GM23338 (cell line): ENCODE results near the gene BEST4. TPM values are rescaled to one million over a fixed set of nuclear protein-coding genes. Genes with fewer than 3 reads are reported as not detected.
A peak's percentile ranks its signal among the peaks of the same experiment; 100 is the strongest.

ENCODE experiments used
- ATAC-seq: fragments of 200-7000 bp; cut with Tn5 transposase; 3 replicates; pipeline ENCODE4 v1.9.1; 2020
- DNase-seq: peaks from one replicate; pipeline ENCODE4 v3.0.0-alpha.2; 2015; ENCODE audit warnings: low spot score
- H2AFZ ChIP-seq: fragments of 200-600 bp; sonication (generic); 2 replicates; pipeline ENCODE4 v1.8.0; 2016; ENCODE audit warnings: antibody characterized with exemption, mild to moderate bottlenecking, moderate library complexity
- H3F3A ChIP-seq: fragments of 200-600 bp; sonication (generic); replicated peaks from 2 replicates; pipeline ENCODE4 v1.8.0; 2017; ENCODE audit warnings: antibody characterized with exemption, mixed run types, low read depth
- H3K27ac ChIP-seq: fragments of 200-600 bp; sonication (generic); 2 replicates; pipeline ENCODE4 v1.6.1; 2016; ENCODE audit warnings: low read depth
- H3K27me3 ChIP-seq: fragments of 200-600 bp; sonication (generic); 2 replicates; pipeline ENCODE4 v1.8.0; 2016; ENCODE audit warnings: mild to moderate bottlenecking, mixed run types, moderate library complexity; ENCODE audit not compliant: insufficient read depth
- H3K36me3 ChIP-seq: fragments of 200-600 bp; sonication (generic); 2 replicates; pipeline ENCODE4 v1.8.0; 2016; ENCODE audit warnings: mild to moderate bottlenecking; ENCODE audit not compliant: insufficient read depth
- H3K4me1 ChIP-seq: fragments of 200-600 bp; sonication (generic); 2 replicates; pipeline ENCODE4 v1.8.0; 2016; ENCODE audit warnings: mild to moderate bottlenecking, moderate library complexity; ENCODE audit not compliant: insufficient read depth
- H3K4me2 ChIP-seq: fragments of 200-600 bp; sonication (generic); 2 replicates; pipeline ENCODE4 v1.7.1; 2017; ENCODE audit warnings: mixed run types
- H3K4me3 ChIP-seq: fragments of 200-600 bp; sonication (generic); 2 replicates; pipeline ENCODE4 v1.6.1; 2016; ENCODE audit warnings: mixed run types
- H3K79me2 ChIP-seq: fragments of 200-600 bp; sonication (generic); replicated peaks from 2 replicates; pipeline ENCODE4 v1.8.0; 2017; ENCODE audit warnings: mild to moderate bottlenecking; ENCODE audit not compliant: insufficient read depth
- H3K9me2 ChIP-seq: fragments of 200-600 bp; sonication (generic); 2 replicates; pipeline ENCODE4 v1.8.0; 2017; ENCODE audit not compliant: insufficient read depth
- H4K20me1 ChIP-seq: fragments of 200-600 bp; sonication (generic); replicated peaks from 2 replicates; pipeline ENCODE4 v1.8.0; 2017; ENCODE audit warnings: mild to moderate bottlenecking; ENCODE audit not compliant: insufficient read depth
- H3K27ac Mint-ChIP-seq: 2 replicates; pipeline ENCODE4 v1.8.0; 2020; ENCODE audit warnings: inconsistent platforms, mild to moderate bottlenecking, moderate library complexity, mixed read lengths
- H3K27me3 Mint-ChIP-seq: 3 replicates; pipeline ENCODE4 v1.8.0; 2022; ENCODE audit warnings: low read depth, mild to moderate bottlenecking, moderate library complexity, mixed read lengths, inconsistent platforms; ENCODE audit not compliant: insufficient read depth, poor library complexity
- H3K36me3 Mint-ChIP-seq: 3 replicates; pipeline ENCODE4 v1.8.0; 2021; ENCODE audit warnings: low read depth, mild to moderate bottlenecking, inconsistent platforms, moderate library complexity, mixed read lengths
- H3K4me1 Mint-ChIP-seq: 3 replicates; pipeline ENCODE4 v1.8.0; 2020; ENCODE audit warnings: mild to moderate bottlenecking, inconsistent platforms, mixed read lengths
- H3K4me3 Mint-ChIP-seq: 3 replicates; pipeline ENCODE4 v1.8.0; 2021; ENCODE audit warnings: moderate library complexity, mild to moderate bottlenecking, inconsistent platforms, mixed read lengths
- H3K9me3 Mint-ChIP-seq: 3 replicates; pipeline ENCODE4 v1.8.0; 2020; ENCODE audit warnings: moderate library complexity, mild to moderate bottlenecking, inconsistent platforms, mixed read lengths
- CTCF ChIP-seq, 2 experiments: fragments of 200-600 bp in 1 of 2; sonication (generic) in 1 of 2; conservative IDR thresholded peaks; 2 replicates each; pipeline versions ENCODE4 v1.5.1 to v1.6.1; 2016 to 2017; ENCODE audit warnings: antibody characterized with exemption in 2 of 2, low read depth in 2 of 2, mild to moderate bottlenecking in 2 of 2, moderate library complexity in 1 of 2
- ETS1 ChIP-seq: IDR thresholded peaks from 2 replicates; pipeline ENCODE4 v1.6.1; 2016; ENCODE audit warnings: antibody characterized with exemption
- EZH2 ChIP-seq: fragments of 200-600 bp; sonication (generic); IDR thresholded peaks from one replicate; pipeline ENCODE4 v1.8.0; 2017; ENCODE audit warnings: antibody characterized with exemption, mild to moderate bottlenecking, low read depth; ENCODE audit not compliant: unreplicated experiment
- ZNF114 ChIP-seq: fragments of 250-450 bp; sonication (Bioruptor Pico); IDR thresholded peaks from 2 replicates; pipeline ENCODE4 v1.5.0; 2020; ENCODE audit warnings: mild to moderate bottlenecking, moderate library complexity
- long read RNA-seq: library from polyadenylated mRNA; unstranded; transcript quantifications from one replicate; pipeline ENCODE4 v2.0.0, GENCODE V29; 2020; ENCODE audit not compliant: unreplicated experiment
- polyA plus RNA-seq: library from polyadenylated mRNA; unstranded; fragments of >200 nt; fragmentation: Nextera tagmentation; extraction: Ambion mirVana; gene quantifications from 2 replicates; pipeline ENCODE4 v1.2.1, GENCODE V29; 2016
- total RNA-seq: library from RNA; depleted of rRNA; stranded (reverse); fragments of >200 nt; shearing (Covaris generic); gene quantifications from 2 replicates; pipeline ENCODE4 v1.2.3, GENCODE V29; 2014; rRNA removed

BEST4 gene
- total RNA-seq (0.58 and 0.63 TPM in 2 replicates), polyA plus RNA-seq (1.5 and 1.6 TPM in 2 replicates)
- long read RNA-seq, partial matches to known transcripts = 1 of 2 reads
- long read RNA-seq, other reads (novel, unspliced or antisense) = 1 of 2 reads

- peaks cover 35% of the 10 kb centered on the region for H3K4me1 Mint-ChIP-seq
- H3K9me3 Mint-ChIP-seq = no peaks in the 10 kb centered on the region; the same call in 2 of the 3 replicates
- no peaks in the 10 kb centered on the region for H4K20me1 ChIP-seq
- H3K4me1 ChIP-seq = peaks cover 25% of the 10 kb centered on the region
- no peaks in the 10 kb centered on the region; the same call in 2 of the 3 replicates for H3K36me3 Mint-ChIP-seq
- DNase-seq = no peak
- no peak for ATAC-seq
- no peak within 1 kb of the TSS for H2AFZ ChIP-seq
- no peaks in the 10 kb centered on the region for H3K36me3 ChIP-seq
- H3K27ac Mint-ChIP-seq = no peak within 1 kb of the TSS
- H3K79me2 ChIP-seq = no peaks in the 10 kb centered on the region
- H3F3A ChIP-seq = peaks cover 21% of the 10 kb centered on the region
- no peak within 1 kb of the TSS for H3K27ac ChIP-seq
- H3K4me3 Mint-ChIP-seq = no peak within 1 kb of the TSS
- H3K4me2 ChIP-seq = no peak within 1 kb of the TSS
- 0 out of 2 replicates have a peak within 1 kb of the TSS, but pooled peaks have one; percentile 73 for H3K4me3 ChIP-seq
- H3K27me3 ChIP-seq = 0 out of 2 replicates have a peak, but pooled peaks cover 10% of the 10 kb centered on the region
- H3K9me2 ChIP-seq = no peaks in the 10 kb centered on the region
- no peak for TF ChIP-seq ZNF114 (CRISPR knock-in tag)
- peaks cover 25% of the 10 kb centered on the region for H3K27me3 Mint-ChIP-seq
These were observed at the start of gene BEST4 for GRCh38 chr1:44788120-44788860. TSS of gene BEST4 (minus strand) at chr1:44788170. CDS start at chr1:44787705, 465 bp downstream.

- H3K36me3 Mint-ChIP-seq = no peaks in the 10 kb centered on the region
- H3K4me1 ChIP-seq = no peaks in the 10 kb centered on the region; the same call in 1 of the 2 replicates
- peaks cover 12% of the 10 kb centered on the region; the same call in 2 of the 3 replicates for H3K4me1 Mint-ChIP-seq
- H3K9me3 Mint-ChIP-seq = no peaks in the 10 kb centered on the region
- H4K20me1 ChIP-seq = no peaks in the 10 kb centered on the region
- H3K4me3 Mint-ChIP-seq = no peak overlapping the region
- DNase-seq = peak; percentile 95
- peaks cover 3% of the 10 kb centered on the region for H3K27me3 Mint-ChIP-seq
- H3K79me2 ChIP-seq = no peaks in the 10 kb centered on the region
- H3K36me3 ChIP-seq = no peaks in the 10 kb centered on the region
- peak; percentile 84 for ATAC-seq
- peak; percentile 93 to 95 for TF ChIP-seq CTCF (conservative IDR thresholded peaks at IDR 0.05; ENCODE audit: low read depth in 2 of 2)
- TF ChIP-seq EZH2 = no peak
- H3K4me2 ChIP-seq = no peak overlapping the region
- no peaks in the 10 kb centered on the region for H3K9me2 ChIP-seq
- no peak overlapping the region for H3K27ac Mint-ChIP-seq
- H3F3A ChIP-seq = no peaks in the 10 kb centered on the region
- no peaks in the 10 kb centered on the region for H3K27me3 ChIP-seq
- no peak overlapping the region for H2AFZ ChIP-seq
- H3K4me3 ChIP-seq = no peak overlapping the region
- no peak overlapping the region for H3K27ac ChIP-seq
These were observed 48.0 kb upstream of the BEST4 start for GRCh38 chr1:44835738-44836675.

- Histone ChIP-seq H3K4me3 (no peak overlapping the region), H2AFZ (no peak overlapping the region), H3K79me2 (no peaks in the 10 kb centered on the region), H3K4me1 (no peaks in the 10 kb centered on the region; the same call in 1 of the 2 replicates), H3K4me2 (no peak overlapping the region), H3K36me3 (no peaks in the 10 kb centered on the region), H3K27me3 (no peaks in the 10 kb centered on the region), H3K9me2 (no peaks in the 10 kb centered on the region), H3F3A (no peaks in the 10 kb centered on the region), H4K20me1 (no peaks in the 10 kb centered on the region), H3K27ac (no peak overlapping the region)
- Mint-ChIP-seq H3K4me1 (peaks cover 15% of the 10 kb centered on the region; the same call in 2 of the 3 replicates), H3K36me3 (no peaks in the 10 kb centered on the region), H3K27me3 (peaks cover 5% of the 10 kb centered on the region), H3K9me3 (no peaks in the 10 kb centered on the region), H3K27ac (no peak overlapping the region), H3K4me3 (no peak overlapping the region)
- DNase-seq (no peak), ATAC-seq (no peak)
- TF ChIP-seq ETS1 = no peak
These were observed 46.4 kb upstream of the BEST4 start for GRCh38 chr1:44834328-44834727.
